Right lobe of liver (tissue), 6 donors: ENCODE results near the gene RCBTB2. TPM values are rescaled to one million over a fixed set of nuclear protein-coding genes. Genes with fewer than 3 reads are reported as not detected.

Source experiments
- ATAC-seq, 4 donors: fragments of 200-7000 bp; cut with Tn5 transposase; one replicate each; pipeline ENCODE4 v1.9.1; 2020; ENCODE audit warnings: mild to moderate bottlenecking in 4 of 4, moderate library complexity in 4 of 4
- DNase-seq, 3 donors: peaks; one replicate each; pipeline ENCODE4 v3.0.0-alpha.2; 2020
- H3K27ac ChIP-seq, 3 donors: fragments of 200-600 bp; one replicate each; pipeline ENCODE4 v1.8.0; 2022
- H3K27me3 ChIP-seq, 2 donors: fragments of 200-600 bp; one replicate each; pipeline ENCODE4 v1.8.0; 2022
- H3K36me3 ChIP-seq, 4 donors: fragments of 200-600 bp; sonication (generic) in 1 of 4; one replicate each; pipeline versions ENCODE4 v1.5.1 to v1.8.0; 2017 to 2022; ENCODE audit warnings: control low read depth in 1 of 4
- H3K4me1 ChIP-seq, 4 donors: fragments of 200-600 bp; sonication (generic) in 1 of 4; one replicate each; pipeline versions ENCODE4 v1.5.1 to v1.8.0; 2017 to 2022; ENCODE audit warnings: control low read depth in 1 of 4
- H3K4me3 ChIP-seq, 3 donors: fragments of 200-600 bp; one replicate each; pipeline ENCODE4 v1.8.0; 2022
- H3K9me3 ChIP-seq, 4 donors: fragments of 200-600 bp; sonication (generic) in 1 of 4; one replicate each; pipeline versions ENCODE4 v1.5.1 to v1.8.0; 2017 to 2022; ENCODE audit warnings: control low read depth in 1 of 4
- CTCF ChIP-seq, 4 donors: fragments of 200-600 bp in 3 of 4; fragments of 450-650 bp in 1 of 4; IDR thresholded peaks; one replicate each; pipeline versions ENCODE4 v1.5.1 to v1.8.0; 2016 to 2022; ENCODE audit warnings: antibody characterized with exemption in 4 of 4, mild to moderate bottlenecking in 2 of 4
- POLR2A ChIP-seq: fragments of 450-650 bp; IDR thresholded peaks from one replicate; pipeline ENCODE4 v1.6.1; 2017; ENCODE audit warnings: antibody characterized with exemption, mild to moderate bottlenecking
- WGBS: methylation state at CpG from one replicate; pipeline ENCODE4 v1.1.6; 2018; ENCODE audit warnings: low coverage, low lambda C conversion rate; ENCODE audit not compliant: insufficient coverage; ENCODE audit errors: missing lambda C conversion rate; 5-methylcytosine and 5-hydroxymethylcytosine counted together
- intact Hi-C, 2 donors: fragments of 100-400 bp; cut with DNase I; formaldehyde crosslinking; loops; one replicate each; pipeline versions ENCODE4 v1.11.2 to v1.14.1; 2022
- total RNA-seq, 6 experiments: library from RNA; depleted of rRNA in 2 of 6; stranded (reverse); fragments of >200 nt in 2 of 6; fragmentation: NEBNext Ultra II Directional in 3 of 6; extraction: Animal tissue kit (Norgen Biotek cat#: 25700) in 3 of 6; gene quantifications; one replicate each; pipeline versions ENCODE4 v1.1.0 to v1.2.4, GENCODE V29; 2016 to 2023
- donor health status: DM: no; HTN: yes; CAD: no.
- donor health status: DM: no; HTN: no; CAD: no.
- donor health status: DM: no; HTN: no; CAD: no.
- donor health status: DM: no; HTN: yes; CAD: no.
- donor health status: DM: no; HTN: yes; CAD: no.

Gene RCBTB2
- total RNA-seq, 6 experiments from 2014 or later = 2.6 to 7.5 (median 4.8) TPM

- no peak for TF ChIP-seq POLR2A
- TF ChIP-seq CTCF (IDR thresholded peaks at IDR 0.05) = no peak
- Histone ChIP-seq H3K9me3 (no peaks in the 10 kb centered on the region), H3K27ac (no peak overlapping the region), H3K36me3 (no peaks in the 10 kb centered on the region), H3K27me3 (no peaks in the 10 kb centered on the region), H3K4me3 (no peak overlapping the region), H3K4me1 (peaks cover 0 to 12% (median 5%) of the 10 kb centered on the region in 4 donors)
- intact Hi-C loops = no loop called here
- no peak for ATAC-seq
- DNase-seq = no peak
These were observed 6.7 kb upstream of the RCBTB2 start for GRCh38 chr13:48539550-48539949.

GRCh38 chr13:48536621-48537250, 3.9 kb upstream of the RCBTB2 start:
- no peak for TF ChIP-seq POLR2A
- TF ChIP-seq CTCF (IDR thresholded peaks at IDR 0.05) = no peak
- WGBS = 81% methylated on average over 5 of the region's 5 CpGs
- ATAC-seq = no peak

GRCh38 chr13:48535766-48536165, 2.9 kb upstream of the RCBTB2 start:
- intact Hi-C loops = no loop called here
- no peaks in the 10 kb centered on the region for H3K36me3 ChIP-seq
- WGBS = 64% methylated on average over 2 of the region's 2 CpGs
- H3K27me3 ChIP-seq = no peaks in the 10 kb centered on the region
- H3K9me3 ChIP-seq = no peaks in the 10 kb centered on the region
- TF ChIP-seq POLR2A = no peak
- no peak for TF ChIP-seq CTCF (IDR thresholded peaks at IDR 0.05)
- no peak for DNase-seq
- no peak overlapping the region for H3K4me3 ChIP-seq
- ATAC-seq = no peak
- H3K4me1 ChIP-seq = no peaks in the 10 kb centered on the region
- no peak overlapping the region for H3K27ac ChIP-seq

More at GRCh38 chr13:48536621-48537250, 3.9 kb upstream of the RCBTB2 start:
- Histone ChIP-seq H3K27ac (no peak overlapping the region), H3K4me3 (no peak overlapping the region), H3K27me3 (no peaks in the 10 kb centered on the region), H3K4me1 (no peaks in the 10 kb centered on the region), H3K9me3 (no peaks in the 10 kb centered on the region), H3K36me3 (no peaks in the 10 kb centered on the region)
- DNase-seq = no peak
- intact Hi-C loops = no loop called here

GRCh38 chr13:48534911-48535501, 2.1 kb upstream of the RCBTB2 start:
- Histone ChIP-seq H3K4me1 (no peaks in the 10 kb centered on the region), H3K27me3 (no peaks in the 10 kb centered on the region), H3K27ac (no peak overlapping the region), H3K4me3 (no peak overlapping the region), H3K36me3 (no peaks in the 10 kb centered on the region), H3K9me3 (no peaks in the 10 kb centered on the region)
- intact Hi-C loops = no loop called here
- ATAC-seq (no peak), DNase-seq (no peak)
- no peak for TF ChIP-seq POLR2A
- TF ChIP-seq CTCF (IDR thresholded peaks at IDR 0.05) = no peak
- 88% methylated on average over 4 of the region's 5 CpGs for WGBS
